HUES64 (cell line): Measurements from ENCODE around the gene CYBRD1.

Experiments used
- H3K27ac ChIP-seq: 2 replicates; pipeline ENCODE4 v1.7.0; 2013; ENCODE audit warnings: low read depth, low read length, inconsistent platforms
- H3K27me3 ChIP-seq: 2 replicates; pipeline ENCODE4 v1.6.1; 2013; ENCODE audit warnings: mild to moderate bottlenecking, low read length; ENCODE audit not compliant: insufficient read depth
- H3K36me3 ChIP-seq: 2 replicates; pipeline ENCODE4 v1.6.1; 2013; ENCODE audit warnings: mild to moderate bottlenecking, low read length; ENCODE audit not compliant: insufficient read depth
- H3K4me1 ChIP-seq: 2 replicates; pipeline ENCODE4 v1.6.1; 2013; ENCODE audit warnings: mild to moderate bottlenecking, low read length, moderate library complexity; ENCODE audit not compliant: insufficient read depth
- H3K4me3 ChIP-seq: 2 replicates; pipeline ENCODE4 v1.5.1; 2013; ENCODE audit warnings: mild to moderate bottlenecking, low read length, moderate library complexity
- H3K9ac ChIP-seq: 2 replicates; pipeline ENCODE4 v1.6.1; 2013; ENCODE audit warnings: mild to moderate bottlenecking, low read depth, low read length
- H3K9me3 ChIP-seq: 2 replicates; pipeline ENCODE4 v1.6.1; 2013; ENCODE audit warnings: low read depth, low read length; ENCODE audit not compliant: insufficient read depth
- WGBS: fragments of 150-250, 120-280 bp; methylation state at CpG from one replicate; pipeline ENCODE4 v1.1.7; 2013; ENCODE audit warnings: missing lambda C conversion rate; 5-methylcytosine and 5-hydroxymethylcytosine counted together

The CYBRD1 gene

GRCh38 chr2:171600126-171600525, 77.9 kb downstream of the CYBRD1 start:
- H3K36me3 ChIP-seq: no peaks in the 10 kb centered on the region
- no peaks in the 10 kb centered on the region for H3K27me3 ChIP-seq
- H3K4me3 ChIP-seq: no peak overlapping the region
- no peaks in the 10 kb centered on the region for H3K9me3 ChIP-seq
- H3K4me1 ChIP-seq: no peaks in the 10 kb centered on the region
- no peak overlapping the region for H3K27ac ChIP-seq
- H3K9ac ChIP-seq: no peak overlapping the region

DNA sequence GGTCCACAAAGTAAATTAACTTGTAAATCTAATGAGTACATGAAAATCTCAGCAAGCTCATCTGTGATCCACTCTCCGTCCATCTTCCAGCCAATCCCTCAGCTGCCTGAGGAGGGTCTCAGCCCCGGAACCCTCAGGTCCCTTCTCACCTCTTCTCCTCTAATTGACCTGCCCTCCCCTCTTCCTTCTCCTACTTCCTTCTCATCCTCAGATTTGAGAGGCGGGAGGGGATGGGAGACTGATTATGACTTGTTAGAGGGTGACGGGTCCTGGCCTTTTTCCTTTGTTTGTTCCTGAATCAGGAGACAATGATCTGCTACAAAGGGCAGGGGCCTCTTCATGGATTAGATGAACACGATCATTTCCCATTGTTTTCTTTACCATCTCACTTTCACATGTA, 80.1 kb downstream of the CYBRD1 start:
- WGBS: 83% methylated on average over 4 of the region's 5 CpGs
- Histone ChIP-seq H3K9me3 (no peaks in the 10 kb centered on the region), H3K36me3 (no peaks in the 10 kb centered on the region), H3K9ac (no peak overlapping the region), H3K4me3 (no peak overlapping the region), H3K4me1 (no peaks in the 10 kb centered on the region), H3K27me3 (no peaks in the 10 kb centered on the region), H3K27ac (no peak overlapping the region)
